Measurements from ENCODE around the gene PSTPIP2.
"Not testable (repeated sequence)": the region's sequence is repeated elsewhere in the genome, so short reads cannot be mapped to it uniquely, and the experiment has no call there.

The PSTPIP2 gene, protein sequence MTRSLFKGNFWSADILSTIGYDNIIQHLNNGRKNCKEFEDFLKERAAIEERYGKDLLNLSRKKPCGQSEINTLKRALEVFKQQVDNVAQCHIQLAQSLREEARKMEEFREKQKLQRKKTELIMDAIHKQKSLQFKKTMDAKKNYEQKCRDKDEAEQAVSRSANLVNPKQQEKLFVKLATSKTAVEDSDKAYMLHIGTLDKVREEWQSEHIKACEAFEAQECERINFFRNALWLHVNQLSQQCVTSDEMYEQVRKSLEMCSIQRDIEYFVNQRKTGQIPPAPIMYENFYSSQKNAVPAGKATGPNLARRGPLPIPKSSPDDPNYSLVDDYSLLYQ

DNA sequence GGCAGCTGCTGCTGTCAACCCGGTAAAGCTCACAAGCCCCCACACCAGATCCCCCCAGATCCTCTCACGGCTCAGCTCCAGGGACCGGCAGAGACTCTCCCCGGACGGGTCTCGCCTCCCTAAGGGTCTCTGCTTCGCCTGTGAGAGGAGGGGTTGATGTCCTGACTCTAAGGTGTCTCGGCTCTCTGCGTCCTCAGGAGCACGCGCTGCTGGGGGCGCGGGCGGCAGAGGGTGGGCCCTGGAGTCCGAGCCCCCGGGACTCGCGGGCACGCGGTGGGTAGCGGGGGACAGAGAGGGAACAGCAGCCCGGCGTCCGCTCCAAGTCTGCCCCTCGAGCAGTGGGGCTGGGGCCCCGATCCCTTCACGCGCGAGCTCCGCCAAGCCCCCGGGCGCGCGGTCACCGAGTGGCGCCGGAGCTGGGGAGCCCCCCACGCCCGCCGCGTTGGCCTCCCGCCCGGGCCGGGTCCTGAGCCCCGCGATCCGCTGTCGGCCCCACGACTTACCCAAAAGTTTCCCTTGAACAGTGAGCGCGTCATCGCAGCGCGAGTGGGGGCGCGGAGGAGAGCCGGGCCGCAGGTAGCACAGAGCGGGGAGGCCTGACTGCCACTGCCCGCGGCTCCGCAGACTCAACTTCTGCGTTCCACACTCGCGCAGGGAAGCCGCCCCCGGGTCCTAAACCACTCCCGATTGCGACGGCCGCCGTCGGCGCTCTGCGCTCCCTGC is at the start of gene PSTPIP2:
Gene PSTPIP2, minus strand, starts transcription at position 608 of the 723 bp plus-strand sequence. Its CDS starts 72 bp downstream, at position 536.
- DNase-seq = peak; percentile 65

DNA sequence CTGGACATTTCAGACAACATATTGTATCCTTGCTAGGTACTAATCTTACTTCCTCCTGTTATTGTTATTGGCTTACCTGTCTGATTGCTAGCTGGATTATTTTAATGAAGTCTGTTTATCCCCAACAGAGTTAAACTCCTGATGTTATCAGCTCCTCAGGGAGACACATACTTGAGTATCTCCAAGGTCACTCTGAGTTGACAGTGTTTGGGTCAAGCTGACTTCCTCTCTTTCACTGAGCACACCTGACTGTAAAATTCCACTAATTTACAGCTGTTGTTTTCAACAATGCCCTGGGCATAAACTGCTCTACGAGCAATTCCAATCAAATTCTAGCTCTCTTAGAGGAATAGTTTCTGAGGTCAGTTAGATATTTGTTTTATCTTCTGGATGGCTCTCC is 41.7 kb upstream of the PSTPIP2 start:
- no peak for DNase-seq

DNA sequence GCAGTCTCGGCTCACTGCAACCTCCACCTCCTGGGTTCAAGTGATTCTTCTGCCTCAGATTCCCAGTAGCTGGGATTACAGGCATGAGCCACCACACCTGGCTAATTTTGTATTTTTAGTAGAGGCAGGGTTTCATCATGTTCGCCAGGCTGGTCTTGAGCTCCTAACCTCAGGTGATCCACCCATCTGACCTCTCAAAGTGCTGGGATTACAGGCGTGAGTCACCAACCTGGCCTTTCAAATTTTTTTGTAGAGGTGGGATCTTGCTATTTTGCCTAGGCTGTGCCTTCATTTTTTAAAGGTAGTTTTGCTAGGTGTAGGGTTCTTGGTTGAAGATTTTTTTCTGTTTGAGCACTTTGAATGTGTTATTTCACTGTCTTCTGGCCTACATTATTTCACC is 38.3 kb upstream of the PSTPIP2 start:
- no peak for DNase-seq

DNA sequence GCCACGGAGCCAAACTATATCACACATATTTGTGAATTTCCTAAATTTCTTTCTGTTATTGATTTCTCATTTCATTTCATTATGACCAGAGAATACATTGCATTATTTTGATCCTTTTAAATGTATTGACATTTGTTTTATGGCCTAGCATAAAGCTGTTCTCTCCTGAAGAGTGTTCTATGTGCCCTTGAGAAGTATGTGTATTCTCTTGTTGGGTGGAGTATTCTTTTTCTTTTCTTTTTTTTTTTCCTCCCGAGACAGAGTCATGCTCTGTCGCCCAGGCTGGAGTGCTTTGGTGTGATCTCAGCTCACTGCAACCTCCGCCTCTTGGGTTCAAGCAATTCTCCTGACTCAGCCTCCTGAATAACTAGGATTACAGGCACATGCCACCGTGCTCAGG is 37.3 kb upstream of the PSTPIP2 start:
- no peak for DNase-seq

DNA sequence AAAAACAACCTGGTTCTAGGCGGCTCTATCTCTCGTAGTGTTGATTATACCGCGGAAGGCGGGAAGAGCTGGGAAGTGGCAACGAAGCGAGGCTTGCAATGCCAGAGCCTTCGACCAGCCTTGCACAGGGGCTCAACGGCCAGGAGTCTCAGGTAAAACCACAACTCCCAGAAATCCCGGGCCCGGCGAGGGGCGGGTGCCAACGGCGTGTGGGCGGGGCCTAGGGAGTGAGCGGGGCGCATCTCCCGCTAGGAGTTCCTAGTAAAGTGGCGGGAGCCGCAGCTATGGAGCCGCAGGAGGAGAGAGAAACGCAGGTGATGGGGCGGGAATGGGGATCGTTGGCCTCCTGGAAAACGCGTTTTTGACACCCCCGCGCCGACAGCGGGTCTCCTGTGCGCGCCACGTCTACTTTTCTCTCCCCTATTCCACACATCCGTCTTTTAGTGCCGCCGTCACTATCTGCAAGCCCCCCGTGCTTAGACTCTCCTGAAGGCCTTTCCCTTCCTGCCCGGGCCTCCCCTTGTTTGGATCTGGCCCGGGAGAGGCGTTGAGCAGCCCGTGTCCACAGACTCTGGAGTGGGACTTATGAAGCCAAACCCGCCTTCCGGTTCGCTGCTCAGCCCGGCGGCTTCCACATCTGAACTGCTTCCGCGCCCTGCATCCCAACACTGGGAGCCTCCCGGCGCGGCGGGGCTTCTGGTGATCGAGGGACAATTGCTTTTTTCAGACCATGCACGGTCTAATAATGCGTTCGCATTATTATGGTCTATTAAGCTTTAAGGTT is 32.3 kb upstream of the PSTPIP2 start, which contains the start of gene HAUS1:
Gene HAUS1, plus strand, starts transcription at position 258 of the 784 bp plus-strand sequence. Its CDS starts 27 bp downstream, at position 285.
- peak; percentile 75 to 79 for DNase-seq

DNA sequence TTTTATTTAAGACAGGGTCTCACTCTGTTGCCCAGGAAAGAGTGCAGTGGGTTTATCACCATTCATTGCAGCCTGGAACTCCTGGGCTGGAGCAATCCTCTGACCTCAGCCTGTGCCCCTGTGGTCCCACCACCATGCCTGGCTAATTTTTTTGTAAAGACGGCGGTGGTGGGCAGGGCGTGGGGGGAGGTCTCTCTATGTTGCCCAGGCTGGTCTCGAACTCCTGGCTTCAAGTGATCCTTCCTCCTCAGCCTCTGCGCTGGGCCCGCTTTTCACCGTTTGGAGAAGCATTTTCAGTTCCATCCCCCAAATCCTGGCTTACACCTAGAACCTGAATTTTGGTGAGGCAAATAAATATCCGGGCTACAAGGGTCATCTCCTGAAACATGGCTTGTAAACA is 27.4 kb upstream of the PSTPIP2 start:
- no peak for DNase-seq

DNA sequence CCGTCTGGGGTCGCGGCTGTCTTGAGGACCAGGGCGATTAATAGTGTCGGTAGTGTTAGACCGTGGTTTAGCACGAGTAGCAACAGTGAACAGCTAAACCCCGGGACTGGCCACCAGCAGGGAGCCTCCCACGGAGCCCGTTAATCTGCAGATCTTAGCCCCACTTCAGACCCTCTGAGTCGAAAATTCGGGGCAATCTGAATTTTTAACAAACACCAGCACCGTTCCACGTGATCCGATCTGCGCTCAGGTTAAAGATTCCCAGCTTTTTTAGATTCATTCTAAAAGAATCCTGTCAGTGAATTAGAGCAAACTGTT is 26.5 kb upstream of the PSTPIP2 start:
- DNase-seq = no peak

DNA sequence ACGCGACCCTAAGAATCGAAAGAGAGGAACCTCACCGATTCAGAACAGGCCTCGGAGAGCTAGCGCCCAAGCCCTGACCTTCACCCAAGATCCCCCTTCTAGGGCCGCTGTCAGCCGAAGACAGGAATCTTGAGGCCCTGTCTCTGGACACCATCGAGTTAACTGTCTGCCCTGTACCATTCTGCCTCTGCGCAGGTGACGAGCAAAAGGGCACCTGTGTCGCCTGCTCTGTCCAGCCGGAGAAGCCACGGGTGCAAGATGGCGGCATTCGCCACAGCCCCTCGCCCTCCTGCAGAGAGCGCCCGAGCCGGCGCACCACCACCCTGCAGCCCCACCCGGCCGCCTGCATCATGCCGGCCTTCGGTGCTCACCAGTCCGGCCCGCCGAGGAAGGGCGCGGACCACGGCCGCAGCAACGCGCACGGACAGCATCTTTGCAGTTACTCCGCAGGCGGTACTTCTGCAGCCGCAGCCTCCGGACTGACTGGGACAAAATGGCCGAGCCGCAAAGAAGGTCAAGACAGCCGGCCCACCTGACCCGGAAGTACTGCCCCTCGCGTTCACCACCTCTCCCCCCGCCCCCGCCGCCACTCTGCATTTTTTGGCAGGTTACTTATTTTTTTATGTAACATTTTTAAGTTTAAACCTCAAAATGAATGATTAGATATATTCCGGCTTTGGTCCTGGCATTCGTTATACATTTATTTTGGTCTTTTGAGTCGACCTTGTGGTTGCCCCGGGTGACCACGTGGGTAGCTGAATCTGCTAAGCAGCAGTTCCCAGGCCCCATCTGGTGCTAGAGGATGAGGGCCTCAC is 25.9 kb upstream of the PSTPIP2 start, which contains the start of gene ATP5F1A:
Gene ATP5F1A, minus strand, starts transcription at position 496 of the 815 bp plus-strand sequence. Its CDS starts 65 bp downstream, at position 431.
- peak; percentile 79 to 83 for DNase-seq

DNA sequence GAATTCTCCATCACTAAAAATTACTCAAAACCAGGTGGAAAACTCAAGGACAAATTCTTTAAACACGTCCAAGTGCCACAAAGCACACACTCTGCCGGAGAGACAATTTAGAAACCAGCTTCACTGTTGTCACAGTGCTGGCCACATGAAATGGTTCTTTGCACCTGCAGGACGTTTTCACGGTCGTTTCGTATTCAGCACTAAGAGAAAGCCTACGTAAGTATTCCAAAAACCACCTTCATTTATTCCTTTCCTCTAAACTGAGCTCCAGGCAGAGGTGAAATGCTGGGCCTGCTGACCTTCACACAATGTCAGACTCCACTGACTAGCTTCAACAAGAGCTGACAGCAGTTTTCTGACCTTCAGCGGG is 25.4 kb upstream of the PSTPIP2 start:
- no peak for DNase-seq

DNA sequence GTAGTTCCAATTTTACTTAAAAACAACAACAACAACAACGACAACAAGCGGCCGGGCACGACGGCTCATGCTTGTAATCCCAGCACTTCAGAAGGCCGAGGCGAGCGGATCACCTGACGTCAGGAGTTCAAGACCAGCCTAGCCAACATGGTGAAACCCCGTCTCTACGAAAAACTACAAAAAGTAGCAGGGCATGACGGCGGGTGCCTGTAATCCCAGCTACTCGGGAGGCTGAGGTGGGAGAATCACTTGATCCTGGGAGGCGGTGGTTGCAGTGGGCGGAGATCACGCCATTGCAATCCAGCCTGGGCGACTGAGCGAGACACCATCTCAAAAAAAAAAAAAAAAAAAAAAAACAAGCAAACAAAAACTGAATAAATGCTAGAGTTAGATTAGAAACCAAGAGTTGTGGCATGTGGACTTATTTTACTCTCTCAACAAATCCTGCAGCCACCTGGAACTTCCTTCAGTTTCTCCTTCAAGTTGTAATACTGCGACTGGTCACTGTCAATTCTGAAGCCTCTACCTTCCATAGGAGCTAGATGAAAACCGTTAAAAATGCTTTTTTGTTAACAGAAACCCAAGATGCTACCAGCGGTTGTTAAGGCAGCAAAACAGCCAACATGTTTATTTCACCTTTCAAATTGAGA is 24.7 kb upstream of the PSTPIP2 start:
- no peak for DNase-seq

DNA sequence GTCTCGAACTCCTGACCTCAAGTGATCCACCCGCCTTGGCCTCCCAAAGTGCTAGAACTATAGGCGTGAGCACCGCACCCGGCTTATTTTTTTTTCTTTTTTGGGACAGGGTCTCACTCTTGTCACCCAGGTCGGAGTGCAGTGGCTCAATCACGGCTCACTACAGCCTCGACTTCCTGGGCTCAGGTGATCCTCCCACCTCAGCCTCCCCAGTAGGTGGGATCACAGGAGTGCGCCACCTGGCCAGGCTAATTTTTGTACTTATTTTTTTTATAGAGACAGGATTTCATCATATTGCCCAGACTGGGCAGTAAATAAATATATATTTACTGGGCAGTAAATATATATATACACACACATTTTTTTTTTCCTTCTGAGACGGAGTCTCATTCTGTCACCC is 23.5 kb upstream of the PSTPIP2 start:
- no peak for DNase-seq

DNA sequence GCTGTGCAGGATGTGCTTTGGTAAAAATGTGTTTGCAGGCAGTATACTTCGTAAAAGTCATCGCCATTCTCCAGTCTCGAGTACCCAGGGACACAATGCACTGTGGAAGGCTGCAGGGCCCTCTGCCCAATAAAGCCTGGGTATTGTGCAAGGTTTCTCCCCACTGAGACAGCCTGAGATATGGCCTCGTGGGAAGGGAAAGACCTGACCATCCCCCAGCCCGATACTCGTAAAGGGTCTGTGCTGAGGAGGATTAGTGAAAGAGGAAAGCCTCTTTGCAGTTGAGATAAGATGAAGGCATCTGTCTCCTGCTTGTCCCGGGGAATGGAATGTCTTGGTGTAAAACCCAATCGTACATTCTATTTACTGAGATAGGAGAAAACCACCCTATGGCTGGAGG is 16.4 kb upstream of the PSTPIP2 start:
- DNase-seq = not testable (repeated sequence)

DNA sequence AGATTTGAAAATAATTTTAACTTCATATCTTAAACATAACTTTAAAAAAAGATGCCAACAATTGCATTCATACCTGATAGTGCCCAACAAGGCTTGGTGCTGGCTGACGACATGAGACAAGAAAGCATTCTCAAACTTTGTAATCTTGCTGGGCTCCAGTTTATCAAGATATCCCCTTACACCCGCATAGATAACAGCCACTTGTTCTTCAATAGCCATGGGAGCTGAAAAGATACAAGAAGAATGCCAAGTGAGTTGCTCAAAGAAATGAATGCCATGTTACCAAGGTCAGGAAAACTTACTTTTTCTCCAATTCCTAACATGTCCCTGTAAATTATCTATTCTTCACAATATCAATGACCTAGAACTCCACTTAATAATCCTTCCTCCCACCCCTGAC is 12.4 kb upstream of the PSTPIP2 start:
- no peak for DNase-seq

DNA sequence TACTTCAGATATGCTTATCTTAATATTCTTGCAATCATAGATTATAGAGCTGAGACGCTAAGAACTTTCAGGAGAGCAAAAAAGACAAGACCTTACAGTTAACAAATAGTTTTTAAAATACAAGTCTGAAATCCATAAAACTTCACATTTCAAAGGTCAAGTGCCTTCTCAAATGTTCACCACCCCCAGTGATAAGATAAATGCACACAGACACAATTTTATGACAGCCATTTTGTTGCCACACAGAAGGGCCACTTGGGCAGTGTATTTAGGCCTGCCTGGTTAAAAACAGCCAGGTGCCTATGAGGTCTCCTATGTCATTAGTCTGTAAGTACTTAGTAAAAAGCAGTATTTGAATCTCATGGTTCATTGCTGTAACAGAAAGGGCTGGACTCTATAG is 8.1 kb upstream of the PSTPIP2 start:
- DNase-seq = no peak

DNA sequence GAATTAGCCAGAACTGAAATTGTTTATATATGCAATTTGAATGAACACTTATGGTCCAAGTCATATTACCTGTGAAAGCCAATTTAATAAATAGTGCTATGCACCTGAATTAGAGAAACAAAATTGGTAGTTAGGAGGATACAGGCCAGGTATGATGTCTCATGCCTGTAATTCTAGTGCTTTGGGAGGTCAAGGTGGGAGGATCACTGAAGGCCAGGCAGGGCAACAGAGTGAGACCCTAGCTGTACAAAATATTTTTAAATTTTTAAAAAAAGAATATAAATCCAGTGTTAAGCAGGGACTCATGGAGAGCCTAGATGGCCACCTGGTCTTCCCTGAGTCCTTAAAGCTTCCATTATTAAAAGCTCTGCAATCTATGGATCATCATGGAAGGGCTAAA is 7.3 kb upstream of the PSTPIP2 start:
- no peak for DNase-seq

DNA sequence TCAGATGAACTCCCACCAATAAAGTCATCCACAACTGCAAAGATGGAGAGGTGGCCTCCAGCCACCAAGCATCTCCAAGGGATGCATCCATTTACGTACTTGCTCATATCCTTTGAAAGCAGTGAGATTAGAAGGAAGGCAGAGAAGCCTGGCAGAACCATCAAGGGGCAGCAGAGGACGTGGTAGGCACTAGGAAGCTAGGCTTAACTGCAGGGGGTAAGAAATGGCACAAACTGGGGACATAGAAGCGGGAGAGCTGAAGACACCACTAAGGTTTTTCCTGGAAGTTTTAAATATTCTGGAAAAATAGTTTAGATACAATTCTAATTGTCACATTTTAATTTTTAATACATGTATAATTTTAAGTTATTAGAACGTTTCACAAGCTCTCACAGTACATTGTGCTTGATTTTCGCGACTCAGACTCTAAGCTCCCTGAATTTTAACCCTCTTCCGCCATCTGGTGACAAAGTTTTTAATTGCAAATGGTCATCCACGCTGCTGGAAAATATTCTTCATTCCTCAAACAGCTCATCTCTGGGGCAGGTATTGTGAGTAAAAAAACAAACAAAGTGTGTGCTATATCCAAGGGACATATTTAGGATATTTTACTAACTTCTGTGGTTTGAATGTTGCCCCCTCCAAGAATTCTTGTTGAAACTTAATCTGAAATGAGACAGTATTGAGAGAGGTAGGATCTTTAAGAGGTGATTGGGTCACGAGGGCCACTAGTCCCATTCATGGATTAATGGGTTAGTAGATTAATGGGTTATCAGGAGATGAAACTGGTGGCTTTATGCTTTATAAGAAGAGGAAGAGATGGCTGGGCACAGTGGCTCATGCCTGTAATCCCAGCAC is 1.6 kb upstream of the PSTPIP2 start:
- peak; percentile 40 to 50 for DNase-seq

DNA sequence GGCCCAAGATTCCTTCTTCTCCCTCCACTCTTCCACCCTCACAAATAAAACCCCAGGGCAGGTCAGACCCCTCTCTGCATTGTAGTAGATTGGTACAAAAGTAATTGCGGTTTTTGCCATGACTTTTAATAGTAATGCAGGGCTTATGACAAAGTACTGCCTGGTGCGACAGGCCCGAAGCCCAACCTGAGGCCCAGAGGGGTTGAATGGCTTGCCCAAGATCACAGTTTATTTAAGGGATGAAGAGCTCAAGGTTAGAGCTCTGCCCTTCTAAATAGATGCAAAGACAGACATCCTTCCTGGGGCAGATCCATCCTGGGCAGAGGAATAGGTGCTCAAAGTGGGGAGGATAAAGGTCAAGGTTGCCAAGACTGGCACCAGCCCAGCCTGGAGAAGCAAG is 899 bp upstream of the PSTPIP2 start:
- DNase-seq = no peak

DNA sequence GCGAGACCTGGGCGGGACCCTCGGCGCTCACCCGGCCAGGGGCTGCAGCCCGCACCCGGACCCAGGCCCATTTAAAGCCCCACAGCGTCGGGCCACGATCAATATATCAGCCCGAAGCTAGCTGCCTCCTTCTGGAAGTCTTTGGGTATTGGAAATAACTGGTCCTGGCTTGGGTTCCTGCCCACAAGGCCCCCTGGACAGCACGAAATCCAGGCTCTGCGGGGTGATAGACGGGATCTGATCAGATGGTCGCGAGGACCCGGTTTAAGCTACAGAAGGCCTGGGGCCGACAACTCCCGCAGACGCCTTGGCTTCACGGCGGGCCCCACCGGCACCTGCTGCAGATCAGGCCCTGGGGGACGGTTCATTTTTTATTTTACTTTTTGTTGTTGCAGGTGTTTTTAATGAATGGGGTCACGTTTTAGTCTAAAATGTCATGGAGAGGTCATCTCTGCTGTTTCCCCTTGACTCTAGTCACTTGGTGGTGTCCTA is 362 bp upstream of the PSTPIP2 start:
- DNase-seq = no peak

DNA sequence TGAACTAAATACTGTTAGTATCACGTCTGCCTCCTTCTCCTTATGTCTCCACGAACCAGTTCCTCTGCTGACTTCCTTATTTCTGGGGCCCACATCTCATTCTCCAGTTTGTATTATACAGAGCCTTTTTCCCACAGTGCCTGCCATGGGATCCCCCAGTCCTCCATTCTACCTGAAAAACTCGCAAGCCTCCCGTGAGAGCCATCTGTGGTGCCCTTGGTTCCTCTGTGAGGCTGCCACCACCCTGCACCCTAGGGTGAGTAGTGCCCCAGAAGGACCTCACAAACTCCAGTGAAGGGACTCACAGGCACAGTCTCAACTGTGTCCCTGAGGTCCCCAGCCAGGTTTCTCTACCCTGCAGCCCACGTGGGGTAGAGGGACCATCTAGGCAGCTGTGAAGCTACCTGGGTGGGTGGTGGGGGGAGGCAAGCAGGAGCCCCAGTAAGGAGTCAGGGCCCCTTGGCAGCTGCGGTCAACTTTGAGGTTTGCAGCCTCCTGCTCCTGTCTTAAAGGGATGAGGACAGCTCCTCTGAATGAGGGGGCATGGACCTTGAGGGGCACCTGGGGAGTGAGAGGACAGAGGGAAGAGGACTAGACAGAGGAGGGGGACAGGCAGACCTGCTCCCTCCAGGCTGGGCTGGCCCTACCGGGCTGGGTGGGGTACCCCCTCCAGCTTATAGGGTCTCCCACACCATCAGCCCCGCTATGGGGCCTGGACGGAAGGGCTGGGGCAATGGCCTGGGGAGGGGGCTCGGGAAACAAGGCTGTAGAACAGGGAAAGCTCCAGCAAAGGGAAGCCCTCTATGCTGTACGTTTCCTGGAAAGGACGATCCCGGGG is 1.0 kb downstream of the PSTPIP2 start:
- DNase-seq = peak in 1 of 2 experiments; percentile 9

DNA sequence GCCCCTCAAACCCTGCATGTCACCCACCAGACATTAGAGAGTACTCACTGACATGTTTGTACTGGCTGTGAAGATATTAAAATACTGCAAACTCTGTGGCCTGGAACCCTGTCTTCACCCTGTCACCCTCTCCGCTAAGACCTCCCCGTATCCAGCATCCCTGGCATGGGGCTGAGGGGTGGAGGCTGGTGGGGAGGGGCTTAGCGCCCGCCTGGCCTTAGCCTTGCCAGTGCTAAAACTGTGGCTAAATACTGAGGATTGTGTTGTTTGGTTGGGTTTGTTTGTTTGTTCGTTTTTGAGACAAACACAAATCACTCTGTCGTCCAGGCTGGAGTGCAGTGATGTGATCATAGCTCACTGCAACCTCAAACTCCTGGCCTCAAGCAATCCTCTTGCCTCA is 1.8 kb downstream of the PSTPIP2 start:
- no peak for DNase-seq

All from activated CD4-positive, alpha-beta T cell treated with anti-CD3 and anti-CD28 coated beads, Interleukin-2, amount 50 U/mL, for 4 hours (primary cell).